Activated CD8-positive, alpha-beta memory T cell treated with anti-CD3 and anti-CD28 coated beads, Interleukin-2, amount 50 U/mL, for 1 hour (primary cell): Measurements from ENCODE around the gene LIN52.

ENCODE experiments used
- DNase-seq: peaks from one replicate; pipeline ENCODE4 v3.0.0-alpha.2; 2020; ENCODE audit errors: extremely low read depth

Gene LIN52

DNA sequence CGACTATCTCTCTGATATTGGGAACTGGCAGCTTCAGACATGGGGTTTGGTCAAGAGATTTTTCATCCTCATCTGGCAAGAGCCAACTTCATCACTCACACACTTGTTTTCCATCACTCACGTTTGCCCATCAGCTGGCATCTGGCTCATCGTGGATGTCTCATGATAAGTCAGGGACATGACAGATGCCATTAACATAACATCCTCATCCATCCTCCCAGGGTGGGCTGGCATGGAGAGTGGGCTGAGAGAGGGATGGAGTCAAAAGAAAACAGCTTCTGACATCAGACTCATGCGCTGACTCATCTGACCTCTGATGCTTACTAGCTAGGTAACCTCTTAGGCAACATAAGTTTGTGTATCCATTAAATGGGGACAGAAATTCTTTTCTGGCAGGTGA is 152.7 kb downstream of the LIN52 start:
- DNase-seq, result no peak

DNA sequence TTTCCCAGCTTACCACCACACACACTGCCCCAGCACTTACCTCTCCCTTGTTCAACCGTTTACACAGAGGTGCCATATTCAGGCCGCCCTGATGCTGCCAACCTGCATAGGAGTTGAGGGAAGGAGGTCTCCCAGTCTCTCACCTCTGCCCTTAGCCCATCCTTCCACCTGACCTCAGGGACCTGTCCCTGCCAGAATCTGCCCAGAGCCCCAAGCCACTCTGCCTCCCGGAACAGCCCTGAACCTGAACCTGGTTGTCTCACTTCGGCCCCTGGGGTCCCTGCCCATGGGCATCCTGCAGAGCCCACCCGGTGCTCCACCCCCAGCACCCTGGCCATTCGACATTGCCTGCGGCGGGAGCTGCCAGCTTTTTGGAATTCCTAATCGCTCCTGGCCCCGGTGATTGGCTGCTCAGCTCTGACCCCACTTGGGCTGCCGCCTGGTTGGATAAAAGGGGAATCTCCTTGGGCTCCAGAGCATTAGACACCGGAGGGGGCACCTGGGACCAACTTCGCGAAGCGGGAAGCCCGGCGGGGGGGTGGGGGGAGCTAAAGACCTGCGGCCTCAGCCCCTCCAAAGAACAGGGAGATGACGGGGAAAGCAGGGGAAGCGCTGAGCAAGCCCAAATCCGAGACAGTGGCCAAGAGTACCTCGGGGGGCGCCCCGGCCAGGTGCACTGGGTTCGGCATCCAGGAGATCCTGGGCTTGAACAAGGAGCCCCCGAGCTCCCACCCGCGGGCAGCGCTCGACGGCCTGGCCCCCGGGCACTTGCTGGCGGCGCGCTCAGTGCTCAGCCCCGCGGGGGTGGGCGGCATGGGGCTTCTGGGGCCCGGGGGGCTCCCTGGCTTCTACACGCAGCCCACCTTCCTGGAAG is 154.5 kb downstream of the LIN52 start, which contains the start of gene VSX2:
TSS of gene VSX2 (plus strand) at position 476 of the 874 bp plus-strand sequence. CDS start at position 589, 113 bp downstream.
- no peak for DNase-seq

DNA sequence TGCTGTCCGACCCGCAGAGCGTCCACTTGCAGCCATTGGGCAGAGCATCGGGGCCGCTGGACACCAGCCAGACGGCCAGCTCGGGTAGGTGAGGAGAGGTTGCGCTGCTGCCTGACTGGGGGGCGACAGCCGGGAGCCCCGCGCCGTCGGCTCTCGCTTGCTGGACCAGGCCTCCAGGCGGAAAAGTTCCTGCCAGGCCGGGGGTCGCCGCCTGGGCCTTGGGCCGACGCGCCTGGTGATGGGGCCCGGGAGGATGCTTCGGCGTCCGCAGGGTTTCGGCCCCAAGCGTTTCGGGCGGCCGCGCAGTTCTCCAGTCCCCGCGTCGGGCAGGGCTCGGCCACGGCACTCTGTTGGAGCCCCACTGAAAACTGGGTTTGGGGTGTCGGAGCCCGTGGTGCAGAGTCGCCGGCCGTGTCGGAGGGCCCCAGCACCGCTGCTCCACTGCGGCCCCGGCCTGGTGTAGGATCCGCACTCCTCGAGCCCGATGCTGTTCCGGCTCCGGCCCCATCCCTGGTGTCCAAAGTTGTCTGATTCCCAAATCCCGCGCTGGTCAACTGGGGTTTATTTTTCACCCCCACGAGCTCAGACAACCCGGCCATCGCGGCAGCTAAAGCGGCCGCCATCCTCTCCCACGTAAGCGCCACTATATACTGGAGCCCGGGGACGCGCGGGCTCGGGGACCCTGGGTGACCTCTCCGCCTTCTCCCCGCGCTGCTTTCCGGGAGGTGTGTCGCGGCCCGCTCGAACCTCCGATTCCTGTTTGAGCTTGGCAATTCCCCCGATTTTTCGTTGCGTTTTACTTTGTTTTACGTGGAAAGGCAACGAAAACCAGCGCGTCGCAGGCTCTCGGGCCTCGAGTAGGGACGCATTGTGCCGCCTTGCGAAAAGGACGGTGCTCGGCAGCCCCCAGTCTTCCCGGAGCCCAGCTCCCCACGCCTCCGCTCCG is 155.4 kb downstream of the LIN52 start:
- no peak for DNase-seq

DNA sequence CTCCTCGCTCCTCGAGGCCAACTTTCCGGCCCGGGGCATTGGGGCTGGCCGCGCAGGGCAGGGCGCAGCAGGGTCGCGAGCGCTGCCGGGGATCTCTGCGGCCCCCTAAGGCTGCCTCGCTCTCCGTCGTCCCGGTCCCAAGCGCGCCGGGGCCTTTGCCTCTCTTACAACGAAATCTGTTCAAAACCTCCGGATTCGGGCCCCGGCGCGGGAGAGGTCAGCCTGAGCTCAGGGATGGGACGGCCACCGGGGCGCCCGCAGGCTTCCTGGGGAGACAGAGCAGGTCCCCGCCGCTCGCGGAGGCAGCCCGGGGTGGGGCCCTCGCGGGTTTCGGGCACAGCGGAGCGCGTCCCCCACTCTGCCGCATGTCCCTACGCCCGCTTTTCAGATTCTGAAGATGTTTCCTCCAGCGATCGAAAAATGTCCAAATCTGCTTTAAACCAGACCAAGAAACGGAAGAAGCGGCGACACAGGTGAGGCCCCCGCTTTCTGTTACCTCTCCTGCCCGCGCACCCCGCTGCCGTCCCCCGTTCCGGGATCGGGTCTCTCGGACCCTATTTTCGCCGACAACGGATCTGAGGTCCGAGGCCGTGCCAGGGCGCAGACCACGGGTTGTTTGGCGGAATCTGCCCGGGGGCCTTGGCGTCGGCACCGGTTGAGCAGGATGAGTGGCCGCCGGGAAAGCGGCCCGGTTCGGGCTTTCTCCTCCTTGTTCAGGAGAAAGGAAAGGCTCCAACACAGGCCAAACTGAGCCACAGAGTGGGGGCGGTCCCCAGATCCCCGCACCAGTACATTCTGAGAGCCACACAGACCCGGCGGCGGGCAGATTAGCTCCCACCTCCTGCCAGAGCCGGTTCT is 156.3 kb downstream of the LIN52 start:
- DNase-seq, result no peak

DNA sequence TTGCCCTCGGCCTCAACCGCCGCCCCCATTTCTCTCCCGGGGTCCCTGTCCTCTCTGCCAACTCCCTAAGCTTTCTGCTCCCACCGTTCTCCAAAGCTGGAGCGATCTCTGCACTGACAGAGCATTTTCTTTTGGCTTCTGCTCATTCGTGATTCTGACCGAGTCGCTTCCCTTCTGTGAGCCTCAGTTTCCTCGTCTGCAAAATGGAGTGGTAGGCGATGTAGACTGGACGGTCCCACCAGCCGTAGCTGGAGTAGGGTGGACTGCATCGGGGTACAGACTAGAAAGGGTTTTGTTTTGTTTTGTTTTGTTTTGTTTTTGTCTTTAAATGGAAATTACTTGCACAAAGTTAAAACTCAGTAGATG is 156.9 kb downstream of the LIN52 start:
- DNase-seq, result no peak

DNA sequence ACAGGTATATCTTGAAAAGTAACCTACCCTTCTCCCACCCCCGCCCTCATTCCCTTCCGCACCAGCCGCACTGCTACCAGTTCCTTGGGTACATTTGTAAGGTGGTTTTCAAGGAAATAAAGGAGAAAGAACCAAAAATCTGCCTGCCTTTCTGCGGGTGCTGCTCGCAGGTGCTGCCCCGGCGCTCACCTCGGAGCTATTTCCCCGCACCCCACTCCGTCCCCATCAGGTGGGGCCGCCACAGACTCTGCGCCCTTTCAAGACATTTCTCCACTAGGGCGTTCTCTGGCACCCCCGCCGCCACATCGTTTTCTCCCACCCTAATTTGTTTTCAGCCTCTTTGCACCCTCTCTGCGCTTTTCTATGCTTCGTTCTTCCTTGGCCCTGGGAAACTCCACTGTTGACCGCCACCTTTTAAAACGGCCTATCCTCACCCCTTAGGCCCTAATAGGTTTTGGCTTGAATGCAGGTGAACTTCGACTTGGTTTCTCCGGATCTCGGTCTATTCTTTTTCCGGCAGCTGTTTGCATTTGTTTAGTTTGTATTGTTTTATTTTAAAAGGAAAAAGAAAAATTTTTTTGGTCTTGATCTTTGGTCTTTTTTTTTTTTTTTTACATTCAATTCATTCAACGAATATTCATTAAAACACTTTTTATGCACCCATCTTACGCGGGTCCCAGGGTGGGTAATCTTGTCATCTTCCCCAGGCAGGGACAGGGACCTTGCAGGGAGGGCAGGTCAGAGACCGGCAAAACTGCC is 157.4 kb downstream of the LIN52 start:
- DNase-seq, result no peak

DNA sequence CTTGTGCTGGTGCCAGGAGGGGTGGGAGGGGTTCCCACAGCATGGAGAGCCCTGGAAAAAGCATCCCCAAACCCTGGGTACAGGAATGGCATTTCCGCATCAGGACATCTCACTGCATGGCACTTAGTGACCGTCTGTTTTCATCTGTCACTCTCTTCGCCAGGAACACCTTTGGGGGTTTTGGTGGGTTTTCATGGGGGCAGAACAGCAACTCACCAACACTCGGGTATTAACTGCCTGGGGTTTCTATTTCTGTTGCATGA is 158.0 kb downstream of the LIN52 start:
- no peak for DNase-seq

DNA sequence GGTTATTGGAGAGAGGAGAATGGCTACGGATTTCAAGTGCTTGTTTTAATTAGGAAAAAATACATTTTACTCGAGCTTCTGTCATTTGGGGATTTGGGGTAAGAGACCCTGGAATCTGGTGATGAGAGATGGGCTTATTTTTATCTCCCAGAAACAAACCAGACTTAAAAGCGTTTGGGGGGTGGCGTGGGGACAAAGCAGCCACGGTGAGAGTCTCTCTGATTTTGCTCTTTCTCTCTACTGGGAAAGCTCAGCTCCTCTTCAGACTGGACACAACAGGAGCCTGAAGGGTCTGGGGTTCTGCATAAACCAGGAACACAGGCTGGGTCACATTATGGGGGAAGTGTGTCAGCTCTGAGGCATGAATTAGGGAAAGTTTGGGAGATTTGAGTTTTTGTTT is 158.3 kb downstream of the LIN52 start:
- no peak for DNase-seq

DNA sequence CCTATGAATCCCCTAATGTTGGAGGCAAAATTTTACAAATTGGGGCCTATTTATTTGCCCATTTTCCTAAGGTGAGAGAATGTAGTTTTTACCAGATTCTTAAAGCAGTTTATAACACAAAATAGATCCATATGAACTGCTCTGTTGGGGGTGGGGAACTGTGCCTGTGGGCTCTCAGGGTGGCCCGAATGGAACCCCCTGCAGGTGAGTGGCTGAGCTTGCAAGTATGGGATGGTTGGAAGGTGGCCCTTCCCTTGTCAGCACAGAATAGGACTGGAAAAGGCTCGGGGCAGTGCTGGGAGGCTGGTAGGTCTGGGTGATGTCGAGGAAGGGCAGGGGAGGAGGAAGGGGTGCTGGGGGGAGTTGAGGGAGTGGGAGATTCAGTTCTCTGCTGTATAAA is 159.4 kb downstream of the LIN52 start:
- DNase-seq, result no peak

DNA sequence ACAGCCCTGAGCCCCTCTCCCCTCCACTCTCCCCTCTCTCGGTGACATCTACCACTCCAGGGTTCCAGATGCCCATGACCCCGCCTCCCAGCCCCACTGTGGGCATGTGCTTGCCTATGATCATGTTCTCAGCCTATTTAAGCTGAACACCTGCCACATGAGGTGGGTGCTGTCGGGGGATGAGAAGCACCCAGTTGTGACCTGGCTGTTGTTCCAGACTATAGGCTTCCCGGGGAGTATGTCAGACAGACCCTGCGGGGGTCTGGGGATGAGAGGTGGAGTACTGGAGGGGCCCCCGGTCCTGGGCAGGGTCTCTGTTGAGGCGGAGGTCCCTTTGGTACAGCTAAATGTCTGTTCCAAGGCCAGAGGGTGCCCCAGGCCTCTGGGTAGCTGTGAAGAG is 160.5 kb downstream of the LIN52 start:
- no peak for DNase-seq

DNA sequence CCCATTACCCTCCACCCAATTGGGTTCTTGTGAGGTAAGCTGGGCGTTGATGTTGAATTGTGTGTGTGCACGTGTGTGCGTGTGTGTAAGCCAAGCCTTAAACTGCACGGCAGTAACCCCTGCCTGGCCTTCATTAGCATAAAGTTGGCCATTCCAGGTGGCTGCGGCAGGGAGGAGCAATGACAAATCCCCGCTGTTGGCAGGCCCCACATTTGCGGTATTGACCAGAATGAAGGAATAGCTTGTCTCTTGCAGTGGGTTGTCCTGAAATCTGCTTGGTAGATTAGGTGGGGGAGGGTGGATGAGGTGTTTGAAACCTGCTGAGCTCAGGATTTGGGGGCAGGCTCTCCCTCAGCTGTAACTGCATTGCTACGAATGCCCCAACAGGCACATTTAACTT is 161.8 kb downstream of the LIN52 start:
- no peak for DNase-seq

DNA sequence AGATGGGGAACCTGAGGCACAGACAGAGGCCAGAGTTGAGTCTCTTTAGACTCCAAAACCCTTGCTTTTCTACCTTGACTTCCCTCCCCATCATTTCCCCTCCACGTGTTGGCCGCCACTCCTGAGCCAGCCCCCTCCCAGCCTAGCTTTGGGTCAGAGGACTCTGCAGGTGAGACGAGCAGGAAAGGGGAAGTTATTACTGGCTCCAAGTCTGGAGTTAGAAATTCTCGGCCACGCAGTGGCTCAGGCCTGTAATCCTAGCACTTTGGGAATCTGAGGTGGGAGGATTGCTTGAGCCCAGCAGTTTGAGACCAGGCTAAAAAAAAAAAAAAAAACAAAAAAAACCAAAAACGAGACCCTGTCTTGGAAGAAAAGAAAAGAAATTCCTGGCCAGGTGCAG is 163.3 kb downstream of the LIN52 start:
- DNase-seq, result no peak

DNA sequence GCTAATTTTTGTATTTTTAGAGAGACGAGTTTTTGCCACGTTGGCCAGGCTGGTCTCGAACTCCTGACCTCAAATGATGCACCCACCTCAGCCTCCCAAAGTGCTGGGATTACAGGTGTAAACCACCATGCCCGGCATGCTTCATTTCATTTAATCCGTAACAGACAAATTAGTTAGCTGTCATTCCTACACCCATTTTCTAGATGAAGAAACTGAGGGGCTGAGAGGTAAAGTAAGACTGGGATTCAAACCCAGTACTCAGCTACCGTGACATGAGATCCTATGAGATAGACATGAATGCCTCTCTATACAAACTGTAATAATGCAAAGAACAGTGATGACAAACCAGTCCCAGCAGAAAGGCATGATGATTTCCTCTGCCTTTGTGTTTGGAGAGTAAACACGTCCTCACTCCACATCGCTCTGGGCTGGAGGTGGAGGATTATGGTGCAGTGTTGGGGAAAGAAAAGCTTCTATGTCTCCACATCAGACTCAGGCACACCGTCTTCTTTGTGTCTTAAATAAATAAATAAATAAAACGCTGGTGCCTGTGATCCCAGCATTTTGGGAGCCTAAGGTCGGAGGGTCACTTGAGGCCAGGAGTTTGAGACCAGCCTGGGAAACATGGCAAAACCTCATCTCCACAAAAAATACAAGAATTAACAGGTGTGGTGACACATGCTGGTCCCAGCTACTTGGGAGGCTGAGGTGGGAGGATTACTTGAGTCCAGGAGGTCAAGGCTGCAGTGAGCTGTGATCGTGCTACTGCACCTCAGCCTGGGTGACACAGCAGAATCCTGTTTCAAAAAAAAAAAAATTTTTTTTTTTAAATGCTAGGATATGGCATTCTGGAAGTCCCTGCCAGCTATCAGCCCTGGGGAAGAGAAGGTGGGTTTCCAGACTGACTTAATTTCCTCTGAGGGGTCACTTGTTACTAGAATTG is 164.9 kb downstream of the LIN52 start:
- DNase-seq, result no peak
